ENCODE results near the gene AMER1.

DNA sequence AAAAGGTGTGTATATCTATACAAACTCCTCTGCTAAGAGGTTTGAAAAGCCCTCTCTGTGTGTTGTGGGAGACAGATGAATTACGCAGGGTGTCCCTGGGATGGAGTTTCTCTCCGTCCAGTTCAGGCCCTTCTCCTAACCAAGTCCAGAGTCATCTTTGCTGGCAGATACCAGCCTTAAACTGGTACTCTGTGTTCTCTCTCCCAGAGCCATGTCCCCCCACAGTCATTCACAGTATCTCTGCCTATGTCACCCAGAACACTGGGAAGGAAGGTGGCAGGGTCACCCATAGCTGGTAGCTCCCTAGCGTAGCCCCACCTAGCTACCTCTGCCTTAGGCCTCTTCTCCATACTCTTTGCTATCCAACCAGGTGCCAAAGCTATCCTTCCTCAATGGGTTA lies 8.9 kb downstream of the AMER1 start:
- TF ChIP-seq, protein P1, sequence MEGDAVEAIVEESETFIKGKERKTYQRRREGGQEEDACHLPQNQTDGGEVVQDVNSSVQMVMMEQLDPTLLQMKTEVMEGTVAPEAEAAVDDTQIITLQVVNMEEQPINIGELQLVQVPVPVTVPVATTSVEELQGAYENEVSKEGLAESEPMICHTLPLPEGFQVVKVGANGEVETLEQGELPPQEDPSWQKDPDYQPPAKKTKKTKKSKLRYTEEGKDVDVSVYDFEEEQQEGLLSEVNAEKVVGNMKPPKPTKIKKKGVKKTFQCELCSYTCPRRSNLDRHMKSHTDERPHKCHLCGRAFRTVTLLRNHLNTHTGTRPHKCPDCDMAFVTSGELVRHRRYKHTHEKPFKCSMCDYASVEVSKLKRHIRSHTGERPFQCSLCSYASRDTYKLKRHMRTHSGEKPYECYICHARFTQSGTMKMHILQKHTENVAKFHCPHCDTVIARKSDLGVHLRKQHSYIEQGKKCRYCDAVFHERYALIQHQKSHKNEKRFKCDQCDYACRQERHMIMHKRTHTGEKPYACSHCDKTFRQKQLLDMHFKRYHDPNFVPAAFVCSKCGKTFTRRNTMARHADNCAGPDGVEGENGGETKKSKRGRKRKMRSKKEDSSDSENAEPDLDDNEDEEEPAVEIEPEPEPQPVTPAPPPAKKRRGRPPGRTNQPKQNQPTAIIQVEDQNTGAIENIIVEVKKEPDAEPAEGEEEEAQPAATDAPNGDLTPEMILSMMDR (conservative IDR thresholded peaks at IDR 0.05; ENCODE audit: low read length), result no peak
- no peak for TF ChIP-seq EZH2phosphoT487 (IDR thresholded peaks at IDR 0.05; ENCODE audit: borderline replicate concordance, low read depth, low read length)
